ENCODE results near the gene YEATS4. TPM values are rescaled to one million over a fixed set of nuclear protein-coding genes. Genes with fewer than 3 reads are reported as not detected.

Gene YEATS4
- polyA plus RNA-seq, 1 donor: 13.2 TPM

DNA sequence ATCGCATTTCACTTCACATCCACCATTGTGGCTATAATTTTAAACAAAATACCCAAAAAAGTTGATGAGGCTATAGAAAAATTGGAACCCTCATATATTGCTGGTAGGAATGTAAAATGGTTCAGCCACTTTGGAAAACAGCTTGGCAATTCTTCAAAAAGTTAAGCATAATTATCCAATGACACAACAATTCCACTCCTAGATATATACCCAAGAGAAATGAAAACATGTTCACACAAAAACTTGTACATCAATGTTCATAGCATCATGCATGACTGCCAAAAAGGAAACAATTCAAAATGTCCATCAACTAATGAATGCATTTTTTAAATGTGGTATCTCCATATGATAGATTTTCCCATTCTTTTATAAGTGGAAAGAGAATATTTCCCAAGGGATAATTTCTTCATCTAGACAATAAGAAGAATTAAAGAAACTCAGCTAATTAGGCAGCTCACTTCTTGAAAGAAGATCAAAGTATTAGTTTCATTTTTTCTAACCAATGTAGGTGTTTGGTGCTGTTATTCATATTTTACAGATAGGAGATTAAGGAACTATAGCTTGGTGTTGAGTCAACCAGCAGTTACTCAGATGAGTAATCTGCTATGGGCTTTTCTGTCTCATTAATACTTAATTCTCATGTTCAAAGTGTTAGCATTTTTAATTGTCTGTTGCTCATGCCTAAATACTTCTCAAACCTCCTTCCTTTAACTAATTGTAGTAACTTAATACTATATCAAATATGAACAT, 32.8 kb downstream of the YEATS4 start:
- DNase-seq (ENCODE audit: low read depth): no peak

DNA sequence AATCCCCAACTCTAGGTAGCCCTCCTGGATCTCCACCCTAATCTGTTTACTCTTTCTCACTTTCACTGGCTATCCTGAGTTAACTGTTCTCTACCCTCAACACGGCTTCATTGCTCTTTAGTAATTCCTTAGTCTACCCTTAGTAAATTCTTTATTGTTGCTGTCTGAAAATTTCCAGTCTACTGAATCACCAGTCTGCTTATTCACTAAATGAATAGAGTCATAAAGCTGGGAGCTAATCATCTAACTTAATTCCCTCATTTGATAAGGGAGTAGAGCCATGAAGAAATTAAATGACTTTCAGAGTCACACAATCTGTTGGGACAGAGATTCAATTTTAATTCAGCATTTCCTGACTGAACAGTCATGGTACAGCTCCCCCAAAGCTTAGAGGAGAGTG, 36.5 kb downstream of the YEATS4 start:
- DNase-seq (ENCODE audit: low read depth): no peak

DNA sequence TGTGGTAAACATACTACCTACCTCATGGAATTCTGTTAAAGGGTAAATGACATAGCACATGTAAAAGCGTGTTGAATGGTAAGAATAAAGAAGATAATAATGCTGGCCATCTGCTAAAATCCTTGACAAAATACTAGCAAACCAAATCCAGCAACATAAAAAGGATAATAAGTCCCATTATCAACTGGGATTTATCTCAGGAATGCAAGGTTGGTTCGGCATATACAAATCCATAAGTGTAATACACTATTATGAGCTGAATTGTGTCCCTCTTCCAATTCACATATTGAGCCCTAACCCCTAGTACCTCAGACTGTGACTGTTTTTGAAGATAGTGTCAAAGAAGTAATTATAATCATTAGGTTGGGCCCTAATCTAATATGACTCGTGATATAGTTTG, 37.4 kb downstream of the YEATS4 start:
- DNase-seq (ENCODE audit: low read depth): no peak

DNA sequence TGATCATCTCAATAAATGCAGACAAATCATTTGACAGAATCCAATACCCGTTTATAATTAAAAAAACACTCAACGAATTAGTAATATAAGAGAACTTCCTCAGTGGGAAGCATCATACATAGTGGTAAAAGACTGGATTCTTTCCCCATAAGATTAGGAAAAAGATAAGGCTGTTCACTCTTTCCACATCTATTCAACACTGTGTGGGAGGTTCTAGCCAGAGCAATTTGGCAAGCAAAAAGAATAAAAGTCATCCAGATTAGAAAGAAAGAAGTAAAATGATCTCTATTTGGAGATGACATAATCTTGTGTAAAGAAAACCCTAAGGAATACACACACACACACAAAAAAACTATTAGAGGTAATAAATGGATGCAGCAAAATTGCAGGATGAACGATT, 38.4 kb downstream of the YEATS4 start:
- no peak for DNase-seq (ENCODE audit: low read depth)

DNA sequence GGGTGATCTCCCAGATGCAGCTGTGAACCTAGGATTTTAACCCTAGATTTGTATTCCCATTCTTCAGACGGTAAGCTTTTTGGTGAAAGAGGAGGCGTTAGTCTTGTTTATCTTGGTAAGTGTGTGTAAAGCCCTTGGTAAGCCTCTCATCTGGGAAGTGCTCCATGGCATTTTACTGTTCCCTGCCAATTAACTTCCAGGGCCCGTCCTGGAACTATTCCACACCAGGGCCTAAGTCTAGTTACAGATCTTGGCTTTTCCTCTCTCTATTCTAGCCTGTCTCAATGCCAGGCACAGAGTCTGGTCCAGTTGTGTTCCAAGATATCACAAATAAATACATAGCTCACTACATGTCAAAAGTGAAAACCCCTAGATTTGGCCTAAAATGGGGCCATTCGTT, 42.4 kb downstream of the YEATS4 start:
- no peak for DNase-seq (ENCODE audit: low read depth)

DNA sequence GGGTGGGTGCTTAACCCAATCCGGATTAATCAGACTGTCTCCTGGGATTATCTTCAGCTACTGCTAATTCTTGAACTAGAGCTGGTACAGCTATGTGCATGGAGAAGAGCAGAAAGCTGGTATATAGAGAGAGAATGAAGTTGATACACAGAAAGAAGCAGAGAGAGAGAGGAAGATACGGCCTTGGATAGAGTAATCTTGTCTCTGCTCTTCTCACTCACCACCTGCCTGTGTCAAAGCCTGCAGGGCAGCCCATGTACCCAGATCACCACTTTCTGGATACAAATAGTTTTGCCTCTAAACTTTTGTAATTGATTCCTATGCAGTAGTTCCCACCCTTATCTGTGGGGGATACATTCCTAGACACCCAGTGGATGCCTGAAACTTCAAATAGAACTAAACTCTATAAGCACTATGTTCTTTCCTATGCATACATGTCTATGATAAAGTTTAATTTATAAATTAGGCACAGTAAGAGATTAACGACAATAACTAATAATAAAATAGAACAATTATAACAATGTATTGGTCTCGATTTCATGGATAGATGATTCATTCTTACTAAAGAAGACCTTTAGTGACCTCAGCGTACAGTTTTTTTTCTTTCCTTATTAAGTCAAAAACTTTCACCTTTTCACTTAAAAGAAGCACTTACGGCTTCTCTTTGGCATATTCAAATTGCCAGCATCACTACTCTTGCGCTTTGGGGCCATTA, 45.5 kb downstream of the YEATS4 start:
- DNase-seq (ENCODE audit: low read depth): no peak

DNA sequence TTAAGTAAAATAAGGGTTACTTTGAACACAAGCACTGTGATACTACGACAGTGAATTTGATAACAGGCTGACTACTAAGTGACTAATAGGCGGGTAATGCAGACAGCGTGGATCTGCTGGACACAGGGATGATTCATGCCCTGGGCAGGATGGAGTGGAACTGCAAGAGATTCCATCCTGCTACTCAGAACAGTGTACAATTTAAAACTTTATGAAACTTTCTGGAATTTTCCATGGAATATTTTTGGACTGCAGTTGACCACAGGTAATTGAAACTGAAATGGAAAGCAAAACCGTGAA, 46.0 kb downstream of the YEATS4 start:
- no peak for DNase-seq (ENCODE audit: low read depth)

DNA sequence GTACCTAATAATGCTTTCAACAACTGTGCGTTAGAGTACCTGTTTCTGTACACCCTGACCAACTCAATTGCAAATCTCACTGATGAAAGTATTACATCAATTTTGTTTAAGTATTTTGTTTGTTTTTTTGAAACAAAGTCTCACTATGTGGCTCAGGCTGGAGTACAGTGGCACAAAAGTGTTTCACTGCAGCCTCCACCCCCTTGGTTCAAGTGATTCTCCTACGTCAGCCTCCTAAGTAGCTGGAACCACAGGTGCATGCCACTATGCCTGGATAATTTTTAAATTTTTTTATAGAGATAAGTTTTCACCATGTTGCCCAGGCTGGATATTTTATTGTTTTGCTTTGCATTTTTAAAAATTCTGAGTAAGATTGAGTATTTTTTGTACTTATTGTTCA, 46.7 kb downstream of the YEATS4 start:
- no peak for DNase-seq (ENCODE audit: low read depth)

DNA sequence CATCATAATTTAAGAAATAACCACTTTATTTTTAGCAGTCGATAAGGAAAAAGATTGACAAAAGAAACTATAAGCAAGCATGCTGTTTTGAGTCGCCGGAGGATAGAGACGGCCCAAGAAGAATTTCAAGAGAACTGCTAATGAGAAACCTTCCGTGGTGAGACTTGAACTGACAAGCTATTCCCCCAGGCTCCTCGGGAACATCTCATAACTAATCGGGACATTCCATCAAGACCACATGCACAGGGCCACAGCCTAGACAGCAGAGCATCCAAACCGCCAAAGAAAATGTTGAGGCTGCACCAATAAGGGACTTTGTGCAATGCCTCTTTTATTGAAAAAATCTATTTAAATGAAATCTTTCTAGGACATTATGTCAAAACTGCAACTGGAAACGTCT, 51.0 kb downstream of the YEATS4 start:
- no peak for DNase-seq (ENCODE audit: low read depth)

DNA sequence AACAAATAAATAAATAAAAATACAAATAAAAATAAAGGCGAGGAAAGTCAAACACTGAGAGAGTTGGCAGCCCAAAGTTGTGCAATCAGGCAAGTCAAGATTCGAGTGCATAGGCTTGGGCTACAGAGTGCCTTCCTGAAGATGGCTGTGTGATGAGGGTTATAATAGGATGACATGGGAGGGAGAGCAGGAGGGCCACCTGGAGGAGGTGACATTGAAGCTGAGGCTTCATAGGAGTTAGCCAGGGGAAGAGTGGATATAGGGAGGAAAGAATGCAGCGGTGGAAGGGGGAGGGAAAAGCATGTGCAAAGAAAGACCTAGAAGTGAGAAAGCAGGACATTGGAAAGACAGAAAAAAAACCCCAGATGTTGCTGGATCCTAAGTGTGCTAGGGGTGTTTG, 53.1 kb downstream of the YEATS4 start:
- DNase-seq (ENCODE audit: low read depth): no peak

DNA sequence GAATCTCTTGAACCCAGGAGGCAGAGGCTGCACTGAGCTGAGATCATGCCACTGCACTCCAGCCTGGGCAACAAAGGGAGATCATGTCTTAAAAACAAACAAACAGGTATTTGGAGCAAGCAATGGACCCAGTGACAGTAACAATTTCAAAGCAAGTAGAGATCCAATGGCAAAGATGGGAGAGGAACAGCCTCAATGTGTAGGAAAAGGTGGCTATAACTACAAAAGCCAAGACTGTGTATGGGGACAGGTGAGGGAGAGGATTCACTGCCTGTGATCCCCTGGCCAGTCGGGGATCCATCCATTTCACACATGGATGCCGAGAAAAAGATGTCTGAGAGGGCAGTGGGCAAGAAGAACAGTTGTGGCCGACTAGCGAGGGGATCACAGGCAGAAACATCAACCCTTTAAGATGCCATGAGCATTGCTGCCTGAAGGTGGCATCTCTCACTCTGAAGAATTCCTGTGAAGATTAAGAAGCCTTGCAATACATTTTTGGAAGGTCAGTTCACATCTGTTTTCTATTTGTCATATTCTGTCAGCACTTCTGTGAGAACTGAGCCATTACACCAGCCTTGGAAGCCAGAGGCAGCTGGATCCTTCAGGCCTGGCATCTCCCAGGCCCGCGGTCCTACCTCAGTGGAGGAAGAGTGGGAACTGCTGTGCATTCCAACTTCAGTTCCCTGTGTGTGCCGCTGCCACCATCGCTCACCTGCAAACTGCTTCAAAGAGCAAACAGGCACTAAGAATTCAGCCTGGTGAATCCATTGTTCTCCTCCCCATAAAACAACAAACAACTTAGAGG, 56.1 kb downstream of the YEATS4 start:
- peak; percentile 67 for DNase-seq (ENCODE audit: low read depth)

DNA sequence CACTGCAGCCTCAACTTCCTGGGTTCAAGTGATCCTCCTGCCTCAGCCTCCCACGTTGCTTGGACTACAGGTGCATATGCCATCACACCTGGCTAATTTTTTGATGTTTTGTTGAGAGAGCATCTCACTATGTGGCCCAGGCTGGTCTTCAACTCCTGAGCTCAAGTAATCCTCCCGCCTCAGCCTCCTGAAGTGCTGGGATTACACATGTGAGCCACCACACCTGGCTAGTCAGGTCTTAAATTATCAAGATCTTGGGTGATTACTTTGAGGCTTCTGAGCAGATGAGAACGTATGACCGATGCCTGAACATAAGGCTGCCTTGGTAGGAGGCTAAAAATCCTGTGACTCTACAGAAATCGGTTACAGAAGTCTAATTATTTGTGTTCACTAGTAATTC, 57.7 kb downstream of the YEATS4 start:
- no peak for DNase-seq (ENCODE audit: low read depth)

DNA sequence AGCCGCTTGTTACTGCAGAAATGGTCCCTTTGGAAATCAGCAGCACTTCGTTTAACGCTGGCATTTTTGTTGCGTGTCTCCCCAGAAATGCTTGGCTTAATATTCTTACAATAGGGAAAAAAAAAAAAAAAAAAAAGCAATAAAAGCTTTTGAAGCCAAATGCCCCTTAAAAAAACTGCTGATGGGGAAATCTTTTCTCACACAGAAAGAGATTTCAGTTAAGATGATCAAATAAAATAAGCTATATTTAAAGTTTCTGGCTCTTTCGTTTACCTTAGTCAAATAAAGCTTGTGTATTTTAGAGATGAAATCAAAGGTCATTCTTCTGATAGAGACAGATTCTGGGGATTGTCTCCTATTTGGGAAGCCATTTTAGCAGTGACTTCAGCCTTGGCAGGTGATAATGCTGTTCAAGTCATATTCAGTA, 58.2 kb downstream of the YEATS4 start:
- DNase-seq (ENCODE audit: low read depth): no peak

DNA sequence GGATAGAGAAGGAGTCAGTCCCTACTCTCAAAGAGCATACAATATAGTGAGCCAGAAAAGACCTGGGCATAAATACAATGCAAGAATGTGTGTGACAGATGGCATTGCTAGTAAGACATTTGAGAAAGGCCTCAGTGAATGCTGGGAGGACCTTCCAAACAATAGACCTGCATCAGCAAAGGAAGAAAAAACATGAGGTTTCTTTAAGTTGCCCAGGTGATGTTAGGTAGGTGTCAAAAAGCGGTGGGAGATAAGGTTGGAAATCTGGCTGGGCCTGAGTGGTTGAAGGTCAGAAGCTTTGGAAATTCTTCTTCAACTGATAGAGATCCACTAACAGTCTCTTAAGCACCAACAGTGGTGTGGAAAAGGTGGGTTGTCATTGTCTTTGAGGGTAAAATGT, 60.2 kb downstream of the YEATS4 start:
- DNase-seq (ENCODE audit: low read depth): no peak

DNA sequence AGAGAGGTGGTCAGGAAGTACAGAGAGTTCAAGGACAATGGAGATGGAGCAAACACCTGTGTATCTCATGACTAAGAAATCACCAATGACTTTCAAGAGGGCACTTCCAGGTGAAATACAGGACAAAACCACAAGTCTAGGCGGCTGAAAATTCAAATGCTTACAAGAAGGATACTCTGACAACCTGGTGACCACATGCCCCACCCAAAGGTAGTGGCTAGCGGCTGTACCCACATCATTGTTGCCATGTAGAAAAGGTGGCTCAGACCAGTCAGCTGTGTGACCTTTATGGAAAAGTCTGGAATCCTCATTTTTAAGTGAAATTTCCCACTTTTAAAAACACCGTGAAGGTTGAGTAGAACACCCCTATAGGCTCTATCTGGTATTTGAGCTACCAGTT, 62.0 kb downstream of the YEATS4 start:
- no peak for DNase-seq (ENCODE audit: low read depth)

DNA sequence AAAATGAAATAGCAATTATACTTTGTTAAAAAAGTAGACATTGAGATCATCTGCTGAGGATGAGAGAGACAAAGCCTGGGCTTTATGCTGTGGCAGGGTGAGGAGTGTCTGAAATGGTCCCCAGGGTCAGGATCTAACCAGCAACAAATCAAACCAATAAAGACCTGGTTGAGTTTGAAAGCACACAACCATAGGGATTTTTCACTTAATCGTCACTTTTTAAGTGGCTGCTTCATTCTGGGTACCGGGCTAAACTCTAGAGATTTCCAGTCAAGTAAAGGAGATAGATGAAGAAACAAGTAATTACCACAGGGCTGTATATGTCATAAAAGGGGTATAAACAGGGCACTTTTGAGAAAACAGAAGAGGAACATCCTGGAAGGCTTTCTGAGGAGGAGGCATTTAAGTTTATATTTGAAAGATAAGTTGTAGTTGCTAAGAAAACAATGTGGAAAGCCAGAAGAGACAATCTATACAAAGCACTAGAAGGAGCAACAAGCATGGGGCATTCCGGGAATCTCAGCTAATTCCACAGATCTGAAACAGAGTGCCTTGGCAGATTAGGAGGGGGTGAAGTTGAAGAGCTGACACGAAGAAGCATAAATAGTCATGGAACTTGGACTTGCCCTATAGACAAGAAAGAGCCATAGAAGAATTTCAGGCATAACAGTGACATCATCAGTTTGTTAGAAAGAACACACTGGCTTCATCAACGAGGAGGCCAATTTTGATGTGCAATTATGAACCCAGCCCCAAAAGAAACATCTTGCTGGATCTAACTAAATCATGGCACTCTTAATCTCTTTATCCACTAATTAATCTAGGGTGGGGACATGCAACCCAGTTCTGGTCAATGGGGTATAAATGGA, 63.7 kb downstream of the YEATS4 start:
- no peak for DNase-seq (ENCODE audit: low read depth)

DNA sequence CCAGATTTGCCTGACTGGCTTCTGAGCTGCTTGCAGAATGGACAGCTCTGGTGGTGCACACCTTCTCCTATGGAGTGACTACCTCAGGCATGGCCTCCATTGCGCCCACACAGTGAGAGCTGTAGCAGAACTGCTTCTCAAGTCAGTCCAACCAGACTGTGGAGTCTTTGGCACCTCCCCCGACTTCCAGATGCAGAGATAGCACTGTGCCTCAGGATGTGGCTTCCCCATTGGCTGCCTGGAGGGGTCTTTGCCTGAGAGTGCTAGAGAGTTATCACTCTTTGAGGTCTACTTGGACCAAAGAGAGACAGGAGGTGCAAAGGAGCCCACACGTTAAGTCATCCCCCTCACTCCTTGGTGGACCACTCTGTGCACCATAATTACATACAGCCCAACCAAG, 65.9 kb downstream of the YEATS4 start:
- DNase-seq (ENCODE audit: low read depth): no peak

DNA sequence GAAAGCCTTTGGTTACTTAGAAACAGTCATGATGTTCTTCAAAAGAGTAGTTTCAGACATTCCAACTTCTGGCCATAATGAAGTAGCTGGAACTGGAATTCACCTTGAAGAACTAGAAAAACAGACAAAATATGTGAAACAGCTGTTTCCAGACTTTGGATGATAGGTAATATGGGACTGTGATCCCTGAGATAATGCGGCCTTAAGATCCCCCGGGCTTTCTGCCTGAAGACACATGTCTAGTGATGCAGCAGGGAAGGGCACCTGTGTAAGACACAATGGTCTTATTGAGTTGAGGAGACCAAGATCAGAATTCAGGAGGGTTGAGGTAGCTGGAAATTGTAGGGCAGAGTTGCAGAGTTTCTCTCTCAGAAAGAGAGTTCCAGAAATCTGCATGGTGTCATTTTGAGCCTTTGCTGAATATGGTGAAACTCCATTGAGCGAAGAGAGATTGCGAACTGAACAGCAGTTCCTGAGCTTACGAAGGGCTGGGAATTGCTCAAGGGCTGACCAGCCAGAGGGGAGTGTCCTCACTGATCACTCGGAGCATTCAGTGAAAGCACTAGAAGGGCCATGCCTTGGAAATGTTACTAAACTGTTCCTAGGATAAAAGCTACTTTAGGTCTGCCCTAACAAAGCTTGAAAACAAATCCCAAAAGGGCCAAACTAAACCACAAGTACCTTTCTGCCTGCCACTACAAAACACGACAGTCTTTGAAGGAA, 69.0 kb downstream of the YEATS4 start:
- no peak for DNase-seq (ENCODE audit: low read depth)

DNA sequence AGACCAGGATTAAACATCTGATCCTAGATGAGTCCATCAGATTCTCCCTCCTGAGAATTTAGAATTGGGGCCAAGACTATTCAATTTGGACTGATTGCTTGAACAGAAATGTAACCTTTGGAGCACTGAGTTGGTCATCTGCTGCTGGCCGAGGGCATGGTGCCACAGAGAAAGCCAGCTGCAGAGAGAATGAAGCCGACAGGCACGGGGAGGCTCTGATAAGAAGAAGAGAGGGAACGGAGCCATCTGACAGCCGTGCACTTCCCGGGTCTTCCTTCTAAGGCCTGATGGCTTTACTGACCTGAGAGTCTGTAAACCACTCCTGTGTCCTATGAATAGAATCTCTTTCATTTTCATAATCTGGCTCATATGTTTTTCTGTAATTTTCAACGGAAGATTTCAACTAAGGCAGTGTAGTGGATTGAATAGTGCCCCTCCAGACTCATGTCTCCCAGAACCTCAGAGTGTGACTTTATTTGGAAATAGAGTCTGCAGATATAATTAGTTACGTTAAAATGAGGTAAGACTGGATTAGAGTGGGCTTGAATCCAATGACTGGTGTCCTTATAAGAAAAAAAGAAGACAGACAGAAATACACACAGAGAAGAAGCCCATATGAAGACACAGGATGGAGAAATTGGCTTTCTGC, 71.5 kb downstream of the YEATS4 start:
- no peak for DNase-seq (ENCODE audit: low read depth)

DNA sequence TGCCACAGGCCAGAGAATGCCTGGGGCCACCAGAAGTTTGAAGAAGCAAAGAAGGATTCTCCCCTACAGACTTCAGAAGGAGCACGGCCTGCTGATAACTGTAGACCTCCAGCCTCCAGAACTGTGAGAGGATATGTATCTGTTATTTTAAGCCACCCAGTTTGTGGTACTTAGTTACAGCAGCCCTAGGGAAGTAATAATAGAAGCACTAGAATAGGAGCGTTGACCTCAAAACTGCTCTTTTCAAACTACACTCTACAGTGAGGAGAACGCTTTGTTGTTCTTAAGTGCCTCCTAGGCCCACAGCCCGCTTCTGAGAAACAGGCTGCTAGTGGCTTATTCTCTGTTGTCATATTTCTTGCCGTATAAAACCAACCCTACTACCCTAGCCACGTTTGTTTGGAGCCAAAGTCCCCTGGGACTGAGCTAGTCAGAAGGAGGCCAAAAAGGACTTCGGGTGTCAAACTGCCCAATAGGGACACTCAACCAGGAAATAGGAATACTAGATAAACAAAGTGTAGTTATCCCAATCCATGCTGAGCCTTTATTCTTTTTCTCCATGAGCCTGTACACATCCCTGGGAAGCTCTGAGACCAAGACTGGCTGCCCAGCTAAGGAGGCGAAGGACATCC, 72.2 kb downstream of the YEATS4 start:
- DNase-seq (ENCODE audit: low read depth): no peak
